Measurements from ENCODE around the gene P2RX6.
"Not testable (repeated sequence)": the region's sequence is repeated elsewhere in the genome, so short reads cannot be mapped to it uniquely, and the experiment has no call there.

Gene P2RX6

DNA sequence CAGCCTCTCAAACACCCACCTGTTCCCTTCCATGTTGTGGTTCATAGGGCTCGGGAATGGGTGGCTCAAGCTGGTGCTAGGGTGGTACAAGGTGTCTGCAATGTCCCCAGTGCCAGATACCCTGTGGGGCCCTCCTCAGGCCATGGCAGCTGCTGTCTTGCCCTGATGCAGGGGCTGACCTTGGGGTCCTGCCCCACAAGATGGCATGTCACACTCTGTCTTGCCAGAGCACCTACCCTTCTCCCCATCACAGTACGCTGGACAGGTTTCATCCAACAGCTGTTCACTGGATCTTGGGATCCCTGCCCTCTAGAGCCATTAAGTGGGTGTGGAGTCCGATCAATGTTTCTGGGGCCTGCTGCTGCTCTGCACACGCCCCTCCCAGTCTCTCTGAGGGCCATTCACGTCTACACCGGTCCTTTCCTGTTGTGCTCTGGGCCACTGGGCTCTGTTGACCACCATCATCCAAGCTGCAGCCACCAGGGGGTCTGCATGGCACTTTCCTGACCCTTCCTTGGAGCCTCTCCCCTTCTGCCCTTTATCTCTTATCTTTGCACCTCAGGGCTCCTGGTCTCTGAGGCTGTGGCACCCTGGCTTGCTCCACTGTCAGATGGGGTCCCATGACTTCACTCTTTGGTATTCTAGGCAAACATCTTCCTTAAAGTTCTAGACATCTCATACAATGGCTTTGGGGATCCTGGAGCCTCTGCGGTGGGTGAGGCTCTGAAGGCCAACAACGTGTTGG, 37.9 kb downstream of the P2RX6 start:
- DNase-seq (ENCODE audit: low read depth): no peak

DNA sequence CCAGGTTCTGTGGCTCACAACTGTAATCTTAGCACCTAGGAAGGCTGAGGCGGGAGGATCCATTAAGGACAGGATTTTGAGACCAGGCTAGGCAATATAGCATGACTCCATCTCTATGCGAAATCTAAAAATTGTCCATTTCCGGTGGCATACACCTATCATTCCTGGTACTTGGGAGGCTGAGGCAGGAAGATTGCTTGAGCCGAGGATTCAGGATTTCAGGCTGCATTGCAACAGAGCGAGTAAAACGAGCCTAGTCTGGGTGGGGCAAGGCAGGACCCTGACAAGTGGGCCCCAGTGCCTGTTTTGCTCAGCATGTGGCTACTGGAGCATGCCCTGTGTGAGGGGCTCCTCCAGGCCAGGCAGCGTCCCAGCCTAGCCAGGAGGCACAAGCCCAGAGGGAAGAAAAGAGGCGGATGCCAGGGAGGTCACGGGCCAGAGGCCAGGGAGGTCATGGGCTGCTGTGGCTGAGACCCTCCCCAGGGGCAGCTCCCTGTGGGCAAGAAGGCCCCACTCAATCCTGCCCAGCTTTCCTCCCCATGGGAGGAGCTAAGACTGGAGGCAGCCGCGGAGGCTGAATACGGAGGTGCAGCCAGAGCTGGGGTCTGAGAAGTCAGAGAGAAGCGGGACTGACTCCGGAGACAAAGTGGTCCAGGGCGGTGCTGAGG, 39.2 kb downstream of the P2RX6 start:
- no peak for DNase-seq (ENCODE audit: low read depth)

GRCh38 chr22:21054714-21055563, 40.0 kb downstream of the P2RX6 start:
- DNase-seq (ENCODE audit: low read depth): no peak

DNA sequence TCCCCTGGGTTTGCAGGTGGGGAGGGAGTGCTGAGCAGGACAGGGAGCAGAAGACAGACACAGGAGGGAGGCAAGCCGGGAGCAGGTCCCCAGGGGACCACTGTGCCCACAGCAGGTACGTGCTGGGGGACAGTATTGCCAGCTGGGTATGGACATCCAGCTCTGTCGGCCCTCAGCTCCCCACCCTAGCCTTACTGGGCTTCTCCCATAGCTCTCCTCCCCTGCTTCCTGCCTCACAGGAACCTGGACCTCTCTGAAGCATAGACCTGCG, 40.5 kb downstream of the P2RX6 start:
- DNase-seq (ENCODE audit: low read depth): no peak

DNA sequence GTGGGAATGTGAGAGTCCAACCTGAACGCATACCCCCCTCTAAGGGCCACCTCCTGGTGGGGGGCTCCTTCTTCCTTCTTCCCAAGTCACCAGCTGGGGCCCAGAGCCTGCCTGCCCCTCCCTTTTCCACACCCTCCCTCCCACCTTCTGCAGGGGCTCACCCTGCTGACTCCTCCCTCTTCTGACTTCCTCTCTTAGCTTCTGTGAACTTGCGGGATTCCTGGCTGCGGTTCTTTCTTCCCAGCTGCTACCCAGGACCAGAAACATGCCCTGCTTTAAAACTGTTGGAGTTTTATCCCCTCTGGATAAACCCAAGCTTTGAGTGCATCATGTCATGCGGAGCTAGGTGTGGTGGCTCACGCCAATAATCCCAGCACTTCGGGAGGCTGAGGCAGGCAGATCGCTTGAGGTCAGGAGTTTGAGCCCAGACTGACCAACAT, 40.9 kb downstream of the P2RX6 start:
- DNase-seq (ENCODE audit: low read depth): no peak

- not testable (repeated sequence) for DNase-seq (ENCODE audit: low read depth)
Measured at GRCh38 chr22:21060363-21060762, 45.4 kb downstream of the P2RX6 start.

DNA sequence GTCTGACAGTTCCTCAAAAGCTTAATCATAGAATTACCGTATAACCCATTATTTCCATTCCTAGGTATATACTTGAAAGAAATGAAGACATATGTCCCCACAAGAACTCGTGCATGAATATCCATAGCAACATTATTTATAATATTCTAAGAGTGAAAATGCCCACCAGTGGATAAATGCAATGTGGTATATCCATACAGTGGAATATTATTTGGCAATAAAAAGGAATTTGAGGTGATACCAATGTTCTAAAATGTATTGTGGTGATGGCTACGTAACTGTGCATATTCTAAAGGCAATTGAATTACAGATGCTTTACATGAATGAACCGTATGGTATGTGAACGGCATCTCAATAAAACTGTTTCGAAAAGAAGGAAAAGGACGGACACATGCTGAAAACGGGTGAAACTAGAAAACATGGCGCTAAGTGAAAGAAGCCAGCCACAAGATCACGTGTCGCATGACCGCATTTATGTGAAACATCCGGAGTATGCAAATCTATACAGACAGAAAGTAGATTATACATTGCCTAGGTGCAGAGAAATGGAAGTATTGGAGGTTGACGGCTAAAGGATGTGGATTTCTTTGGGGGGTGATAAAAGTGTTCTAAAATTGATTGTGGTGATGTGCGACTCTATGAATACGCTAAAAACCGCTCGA, 46.8 kb downstream of the P2RX6 start:
- not testable (repeated sequence) for DNase-seq (ENCODE audit: low read depth)

DNA sequence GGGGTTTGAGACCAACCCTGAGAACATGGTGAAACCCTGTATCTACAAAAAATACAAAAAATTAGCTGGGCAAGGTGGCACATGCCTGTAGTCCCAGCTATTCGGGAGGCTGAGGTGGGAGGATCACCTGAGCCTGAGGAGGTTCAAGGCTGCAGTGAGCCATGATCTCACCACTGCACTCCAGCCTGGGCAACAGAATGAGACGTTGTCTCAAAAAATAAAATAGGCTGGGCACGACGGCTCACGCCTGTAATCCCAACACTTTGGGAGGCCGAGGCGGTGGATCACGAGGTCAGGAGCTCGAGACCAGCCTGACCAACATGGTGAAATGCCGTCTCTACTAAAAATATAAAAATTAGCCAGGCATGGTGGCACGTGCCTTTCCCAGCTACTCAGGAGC, 49.5 kb downstream of the P2RX6 start:
- not testable (repeated sequence) for DNase-seq (ENCODE audit: low read depth)

DNA sequence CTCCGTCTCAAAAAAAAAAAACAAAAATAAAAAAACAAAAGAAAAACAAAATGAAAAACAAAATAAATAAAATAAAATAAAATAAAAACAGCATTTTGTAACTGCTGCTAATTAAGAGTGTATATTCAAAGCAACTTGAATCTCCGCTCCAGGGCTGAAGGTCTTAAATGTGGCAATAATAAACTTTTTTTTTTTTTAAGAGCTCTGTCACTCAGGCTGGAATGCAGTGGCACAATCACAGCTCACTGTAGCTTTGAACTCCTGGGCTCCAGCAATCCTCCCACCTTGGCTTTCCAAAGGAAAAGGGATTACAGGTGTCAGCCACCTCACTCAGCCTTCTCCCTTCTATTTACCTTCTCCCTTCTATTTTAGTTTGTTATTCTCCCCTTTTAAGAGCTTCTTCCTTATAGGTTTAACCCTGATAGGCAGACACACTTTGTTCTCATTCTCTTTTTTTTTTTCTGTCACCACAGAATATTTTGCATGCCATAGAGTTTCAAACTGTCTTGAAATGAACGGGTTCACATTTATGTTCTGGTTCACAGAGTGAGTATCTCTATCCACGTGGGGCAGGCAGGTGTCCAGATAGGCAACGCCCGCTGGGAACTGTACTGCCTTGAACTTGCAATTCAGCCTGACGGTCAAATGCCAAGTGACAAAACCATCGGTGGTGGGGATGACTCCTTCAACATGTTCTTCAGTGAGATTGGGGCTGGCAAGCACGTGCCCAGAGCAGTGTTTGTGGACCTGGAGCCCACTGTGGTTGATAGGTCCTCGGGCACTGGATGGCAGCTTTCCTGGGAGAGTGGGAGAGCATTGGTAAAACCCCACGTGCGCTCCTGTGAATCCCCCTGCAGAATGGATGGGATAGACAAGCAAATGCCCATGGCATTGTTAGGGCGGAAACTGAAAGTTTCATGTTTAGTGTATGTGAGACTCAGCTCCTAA, 50.2 kb downstream of the P2RX6 start:
- DNase-seq (ENCODE audit: low read depth): no peak

DNA sequence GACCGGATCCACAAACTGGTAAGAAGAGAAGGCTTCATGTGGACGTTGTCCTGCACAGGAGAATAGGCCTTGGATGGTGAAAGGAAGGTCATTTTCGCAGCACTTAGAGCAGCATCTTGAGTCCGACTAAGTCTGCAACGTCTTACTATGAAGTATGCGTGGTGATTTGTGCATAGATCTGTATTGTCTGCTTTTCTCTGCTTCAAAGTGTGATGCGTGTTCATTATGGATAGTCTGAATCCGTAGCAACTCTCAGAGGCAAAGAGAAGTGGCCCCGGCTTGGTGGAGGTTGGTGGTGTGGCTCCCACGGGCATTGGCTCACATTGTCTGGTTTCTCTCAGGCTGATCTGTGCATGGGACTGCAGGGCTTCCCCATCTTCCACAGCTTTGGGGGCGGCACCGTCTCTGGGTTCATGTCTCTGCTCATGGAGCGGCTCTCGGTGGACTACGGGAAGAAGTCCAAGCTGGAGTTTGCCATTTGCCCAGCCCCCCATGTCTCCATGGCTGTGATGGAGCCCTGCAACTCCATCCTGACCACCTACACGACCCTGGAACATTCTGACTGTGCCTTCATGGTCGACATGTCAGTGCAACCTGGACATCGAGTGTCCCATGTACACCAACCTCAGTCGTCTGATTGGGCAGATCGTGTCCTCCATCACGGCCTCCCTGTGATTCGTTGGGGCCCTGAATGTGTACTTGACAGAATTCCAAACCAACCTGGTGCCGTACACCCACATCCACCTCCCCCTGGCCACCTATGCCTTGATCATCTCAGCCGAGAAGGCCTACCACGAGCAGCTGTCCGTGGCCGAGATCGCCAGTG, 52.3 kb downstream of the P2RX6 start:
- DNase-seq (ENCODE audit: low read depth): no peak

GRCh38 chr22:21067901-21068680, 53.1 kb downstream of the P2RX6 start:
- DNase-seq (ENCODE audit: low read depth): no peak

DNA sequence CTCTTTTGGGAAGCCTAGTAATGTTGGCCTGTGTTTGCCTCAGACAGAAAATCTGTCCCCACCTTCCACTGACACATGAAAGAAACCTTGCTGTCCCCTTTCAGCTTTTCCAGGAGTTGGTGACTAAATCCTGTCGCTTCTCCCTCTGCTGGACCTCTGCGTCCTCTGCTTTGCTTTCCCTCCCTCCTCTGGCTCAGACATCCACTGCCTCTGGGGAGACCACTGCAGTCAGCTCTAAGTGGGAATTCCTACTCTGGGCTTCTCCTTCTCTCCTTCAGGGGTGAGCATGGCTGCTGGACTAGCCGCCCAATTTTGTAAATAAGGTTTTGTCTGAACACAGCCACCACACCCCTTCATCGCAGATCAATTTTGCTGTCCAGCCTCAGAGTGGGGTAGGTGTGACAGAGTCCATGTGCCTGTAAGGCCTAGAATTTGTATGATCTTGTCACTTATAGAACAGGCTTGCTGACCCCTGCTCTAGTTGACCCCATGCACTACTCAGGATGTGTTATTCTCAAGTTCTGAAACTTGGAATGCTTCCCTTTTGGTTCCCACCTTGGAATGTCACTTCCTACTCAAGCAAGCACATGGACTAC, 53.8 kb downstream of the P2RX6 start:
- no peak for DNase-seq (ENCODE audit: low read depth)

DNA sequence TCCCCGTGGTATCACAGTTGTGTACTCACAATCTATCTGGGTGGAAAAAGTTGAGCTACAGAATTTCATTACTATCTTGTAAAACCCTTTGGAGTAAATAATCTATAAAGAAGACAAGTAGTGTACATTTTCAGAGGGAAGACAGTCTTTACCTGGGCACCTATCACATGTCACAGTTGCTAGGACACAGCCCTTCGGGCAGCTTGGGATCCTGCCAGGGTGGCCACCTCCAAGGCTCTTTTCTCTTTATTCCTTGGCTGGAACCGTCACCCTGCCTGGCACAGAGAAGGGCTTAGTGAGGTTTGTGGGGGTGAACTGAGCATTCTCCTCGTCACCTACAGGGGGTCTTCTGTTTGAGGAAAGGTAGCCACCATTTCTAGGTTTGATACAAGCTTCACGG, 54.4 kb downstream of the P2RX6 start:
- no peak for DNase-seq (ENCODE audit: low read depth)

- DNase-seq (ENCODE audit: low read depth): no peak
Measured at GRCh38 chr22:21070690-21071615, 56.0 kb downstream of the P2RX6 start.

GRCh38 chr22:21071796-21072195, 56.8 kb downstream of the P2RX6 start:
- not testable (repeated sequence) for DNase-seq (ENCODE audit: low read depth)

GRCh38 chr22:21073023-21073422, 58.1 kb downstream of the P2RX6 start:
- no peak for DNase-seq (ENCODE audit: low read depth)

DNA sequence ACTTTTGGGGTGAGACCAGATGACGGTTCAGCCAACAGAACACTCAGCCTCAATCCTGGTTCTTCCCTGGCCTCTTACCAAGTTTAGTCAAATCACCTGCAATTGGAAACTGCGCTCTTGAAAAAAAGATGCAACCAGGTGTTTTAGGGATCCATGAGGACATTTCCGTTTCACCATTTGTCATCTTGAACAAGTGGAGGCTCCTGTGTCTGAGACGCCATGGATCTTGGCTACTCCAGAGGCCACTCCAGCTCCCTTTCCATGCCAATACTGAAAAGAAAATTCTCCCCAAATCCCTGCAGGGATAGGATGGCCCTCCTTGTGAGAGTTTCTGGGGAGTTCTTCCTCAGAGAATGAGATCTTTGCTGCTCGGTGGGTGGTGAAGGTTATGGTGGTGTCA, 58.5 kb downstream of the P2RX6 start:
- no peak for DNase-seq (ENCODE audit: low read depth)

DNA sequence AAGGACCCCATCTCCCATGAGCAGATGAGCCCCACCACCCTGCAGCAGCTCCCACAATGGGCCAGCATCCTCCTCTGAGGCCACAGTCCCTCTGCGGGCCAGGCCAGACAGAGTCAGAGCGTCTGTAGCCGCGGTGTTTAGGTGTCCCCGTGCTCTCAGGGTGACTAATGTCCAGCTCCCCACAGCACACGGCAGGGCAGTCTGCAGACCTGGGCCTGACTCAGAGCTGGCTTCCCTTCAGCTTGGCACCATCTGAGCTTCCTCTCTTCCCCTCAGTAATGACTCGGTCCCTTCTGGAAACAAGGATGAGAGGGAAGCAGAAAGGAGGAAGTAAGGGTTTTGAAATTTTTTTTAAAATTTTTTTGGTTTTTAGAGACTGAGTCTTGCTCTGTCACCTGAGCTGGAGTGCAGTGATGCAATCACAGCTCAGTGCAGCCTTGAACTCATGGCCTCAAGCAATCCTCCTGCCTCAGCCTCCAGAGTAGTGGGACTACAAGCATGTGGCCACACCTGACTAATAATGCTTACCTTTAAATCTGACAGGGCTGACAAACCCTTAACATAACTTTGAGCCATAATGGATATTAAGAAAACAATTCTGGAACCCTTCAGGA, 59.2 kb downstream of the P2RX6 start:
- peak; percentile 19 for DNase-seq (ENCODE audit: low read depth)
